ENCODE results near the gene MAGI1.

DNA sequence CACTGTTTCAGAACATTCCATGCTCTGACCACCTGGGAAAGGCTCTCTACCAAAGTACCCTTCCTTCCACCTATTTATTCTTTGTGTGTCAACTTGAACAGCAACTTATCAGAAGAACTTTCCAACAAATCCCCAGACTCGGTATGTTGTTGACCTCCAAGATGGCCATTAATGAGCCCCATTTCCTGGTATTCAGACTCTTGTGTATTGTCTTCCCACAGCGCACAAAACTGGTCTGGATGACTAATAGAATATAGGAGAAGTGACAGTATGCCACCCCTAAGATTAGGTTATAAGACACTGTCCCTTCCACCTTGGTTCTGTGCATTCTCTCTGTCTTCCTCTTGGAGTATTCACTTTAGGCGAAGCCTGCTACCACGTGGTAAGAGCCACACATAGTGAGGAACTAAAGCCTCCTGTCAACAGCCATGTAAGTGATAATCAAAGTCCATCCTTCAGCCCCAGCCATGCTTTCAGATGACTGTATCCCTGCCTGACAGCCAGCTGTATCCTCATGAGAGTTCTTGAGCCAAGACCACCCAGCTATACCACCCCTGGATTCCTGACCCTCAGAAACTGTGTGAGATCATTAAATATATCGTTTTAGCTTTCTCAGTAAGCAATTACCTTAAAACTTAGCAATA is 481.7 kb downstream of the MAGI1 start:
- TF ChIP-seq, protein P1, sequence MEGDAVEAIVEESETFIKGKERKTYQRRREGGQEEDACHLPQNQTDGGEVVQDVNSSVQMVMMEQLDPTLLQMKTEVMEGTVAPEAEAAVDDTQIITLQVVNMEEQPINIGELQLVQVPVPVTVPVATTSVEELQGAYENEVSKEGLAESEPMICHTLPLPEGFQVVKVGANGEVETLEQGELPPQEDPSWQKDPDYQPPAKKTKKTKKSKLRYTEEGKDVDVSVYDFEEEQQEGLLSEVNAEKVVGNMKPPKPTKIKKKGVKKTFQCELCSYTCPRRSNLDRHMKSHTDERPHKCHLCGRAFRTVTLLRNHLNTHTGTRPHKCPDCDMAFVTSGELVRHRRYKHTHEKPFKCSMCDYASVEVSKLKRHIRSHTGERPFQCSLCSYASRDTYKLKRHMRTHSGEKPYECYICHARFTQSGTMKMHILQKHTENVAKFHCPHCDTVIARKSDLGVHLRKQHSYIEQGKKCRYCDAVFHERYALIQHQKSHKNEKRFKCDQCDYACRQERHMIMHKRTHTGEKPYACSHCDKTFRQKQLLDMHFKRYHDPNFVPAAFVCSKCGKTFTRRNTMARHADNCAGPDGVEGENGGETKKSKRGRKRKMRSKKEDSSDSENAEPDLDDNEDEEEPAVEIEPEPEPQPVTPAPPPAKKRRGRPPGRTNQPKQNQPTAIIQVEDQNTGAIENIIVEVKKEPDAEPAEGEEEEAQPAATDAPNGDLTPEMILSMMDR (IDR thresholded peaks at IDR 0.05): no peak
- TF ChIP-seq ZNF232 (CRISPR knock-in tag; IDR thresholded peaks at IDR 0.05) (no peak), IRF1 (CRISPR knock-in tag; IDR thresholded peaks at IDR 0.05) (no peak), CREB1 (CRISPR knock-in tag; IDR thresholded peaks at IDR 0.05) (no peak), ATF6 (CRISPR knock-in tag; IDR thresholded peaks at IDR 0.05) (no peak), ZNF317 (CRISPR knock-in tag; IDR thresholded peaks at IDR 0.05; ENCODE audit: borderline replicate concordance, low read depth) (no peak), MLX (CRISPR knock-in tag; IDR thresholded peaks at IDR 0.05) (no peak)

Measured in WTC11 (cell line).